Activated CD8-positive, alpha-beta memory T cell treated with anti-CD3 and anti-CD28 coated beads for 1 hour (primary cell): Measurements from ENCODE around the gene ACY1.
A peak's percentile ranks its signal among the peaks of the same experiment; 100 is the strongest.
"Not testable (repeated sequence)": the region's sequence is repeated elsewhere in the genome, so short reads cannot be mapped to it uniquely, and the experiment has no call there.

ENCODE experiments used
- DNase-seq, 2 donors: peaks; one replicate each; pipeline ENCODE4 v3.0.0-alpha.2; 2020; ENCODE audit warnings: low read depth in 1 of 2; ENCODE audit errors: extremely low read depth in 1 of 2

The ACY1 gene

GRCh38 chr3:51980253-51980652 is 3.1 kb upstream of the ACY1 start:
- no peak for DNase-seq

- DNase-seq = no peak
Measured at GRCh38 chr3:51982352-51982837, 940 bp upstream of the ACY1 start.

GRCh38 chr3:51983578-51984268 is 388 bp downstream of the ACY1 start:
- DNase-seq = no peak

- no peak for DNase-seq
Measured at GRCh38 chr3:51984269-51984647, 923 bp downstream of the ACY1 start.

GRCh38 chr3:51985063-51985462 is 1.7 kb downstream of the ACY1 start:
- DNase-seq = no peak

GRCh38 chr3:51986010-51986947 is 2.9 kb downstream of the ACY1 start:
- no peak for DNase-seq

GRCh38 chr3:51987568-51987967 is 4.2 kb downstream of the ACY1 start:
- no peak for DNase-seq

GRCh38 chr3:51988286-51989146 is 5.2 kb downstream of the ACY1 start:
- no peak for DNase-seq

- not testable (repeated sequence) for DNase-seq
Measured at GRCh38 chr3:51990501-51990971, 7.2 kb downstream of the ACY1 start.

- DNase-seq = no peak
Measured at GRCh38 chr3:51992017-51992682, 8.8 kb downstream of the ACY1 start.

GRCh38 chr3:51993657-51994056 is 10.3 kb downstream of the ACY1 start:
- DNase-seq = not testable (repeated sequence)

GRCh38 chr3:51994530-51994929 is 11.2 kb downstream of the ACY1 start:
- no peak for DNase-seq

GRCh38 chr3:51995346-51996163 is 12.2 kb downstream of the ACY1 start, which contains the start of gene RPL29:
Gene RPL29, minus strand, starts transcription at chr3:51995895. Its CDS starts 434 bp downstream, at chr3:51995461.
- peak; percentile 75 to 79 for DNase-seq

- no peak for DNase-seq
Measured at GRCh38 chr3:51997172-51997571, 13.8 kb downstream of the ACY1 start.

- no peak for DNase-seq
Measured at GRCh38 chr3:51997935-51998596, 14.7 kb downstream of the ACY1 start.

- DNase-seq = no peak
Measured at GRCh38 chr3:51998774-51999173, 15.4 kb downstream of the ACY1 start.

GRCh38 chr3:51999846-52000245 is 16.5 kb downstream of the ACY1 start:
- no peak for DNase-seq

- peak; percentile 73 to 80 for DNase-seq
Measured at GRCh38 chr3:52001443-52001974, 18.2 kb downstream of the ACY1 start.

GRCh38 chr3:52002748-52003147 is 19.4 kb downstream of the ACY1 start:
- no peak for DNase-seq
